ENCODE data around the gene TEX36.
"Not testable (repeated sequence)": the region's sequence is repeated elsewhere in the genome, so short reads cannot be mapped to it uniquely, and the experiment has no call there.

The TEX36 gene

GRCh38 chr10:125633517-125633999, 49.4 kb downstream of the TEX36 start:
- DNase-seq (ENCODE audit: low read depth in 2 of 2), result no peak

- DNase-seq (ENCODE audit: low read depth in 2 of 2), result no peak
Observed at GRCh38 chr10:125631806-125632205, 51.2 kb downstream of the TEX36 start.

GRCh38 chr10:125629758-125630376, 53.1 kb downstream of the TEX36 start:
- DNase-seq (ENCODE audit: low read depth in 2 of 2), result no peak

GRCh38 chr10:125628104-125629049, 54.6 kb downstream of the TEX36 start:
- no peak for DNase-seq (ENCODE audit: low read depth in 2 of 2)

GRCh38 chr10:125627646-125628045, 55.3 kb downstream of the TEX36 start:
- no peak for DNase-seq (ENCODE audit: low read depth in 2 of 2)

DNA sequence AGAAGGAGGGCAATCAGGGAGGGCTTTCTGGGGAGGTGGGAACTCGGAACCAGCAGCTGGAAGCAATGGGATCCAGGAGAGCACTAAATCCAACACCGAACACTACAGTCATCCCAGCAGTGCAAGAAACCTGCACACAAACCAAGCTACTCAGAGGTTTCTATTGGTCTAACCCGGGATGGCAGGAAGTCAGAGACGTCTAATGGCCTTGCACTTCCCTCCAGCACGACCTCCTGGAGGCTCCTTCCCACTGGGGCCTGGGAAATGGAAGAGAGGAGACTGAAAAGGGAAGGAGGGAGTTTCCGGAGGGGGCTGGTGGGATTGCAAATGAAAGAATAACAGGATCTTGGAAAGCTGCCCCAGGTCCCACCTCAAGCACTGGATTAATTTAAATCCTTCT, 56.3 kb downstream of the TEX36 start:
- no peak for DNase-seq (ENCODE audit: low read depth in 2 of 2)

DNA sequence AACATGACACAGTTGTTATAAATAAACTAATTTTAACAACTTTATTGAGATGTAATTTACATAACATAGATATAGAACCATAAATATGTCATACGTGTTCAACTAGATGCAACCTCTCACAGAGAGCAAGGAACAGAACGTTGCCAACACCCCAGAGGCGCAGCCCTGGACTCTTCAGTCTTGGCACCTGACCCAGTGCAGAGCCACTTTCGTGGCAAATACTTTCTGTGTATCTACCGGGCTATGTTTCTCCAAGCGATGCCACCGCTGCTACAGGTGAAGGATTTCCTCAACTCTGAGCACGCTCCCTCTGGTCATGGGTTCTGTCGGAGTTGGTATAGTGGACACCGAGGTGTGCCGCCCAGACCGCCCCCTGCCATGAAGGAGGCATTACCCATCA, 57.4 kb downstream of the TEX36 start:
- DNase-seq (ENCODE audit: low read depth in 2 of 2), result no peak

DNA sequence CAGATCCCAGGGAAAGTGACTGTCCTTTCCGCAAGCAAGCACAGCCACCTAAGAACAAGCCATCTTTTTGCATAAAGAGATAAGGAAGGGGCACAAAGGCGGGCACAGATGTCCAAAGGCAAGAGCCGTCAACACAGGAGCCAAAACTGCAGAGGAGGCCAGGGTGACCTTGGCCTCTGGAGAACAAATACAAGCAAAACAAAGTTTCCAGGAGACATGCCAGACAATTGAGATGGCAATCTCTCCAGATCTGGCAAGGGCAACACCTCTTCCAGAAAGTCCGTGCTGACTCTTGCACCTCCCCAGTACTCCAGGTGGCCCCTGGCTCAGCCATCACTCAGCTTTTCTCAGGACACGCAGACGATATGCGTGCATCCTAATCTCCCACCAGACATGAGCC, 58.2 kb downstream of the TEX36 start:
- no peak for DNase-seq (ENCODE audit: low read depth in 2 of 2)

DNA sequence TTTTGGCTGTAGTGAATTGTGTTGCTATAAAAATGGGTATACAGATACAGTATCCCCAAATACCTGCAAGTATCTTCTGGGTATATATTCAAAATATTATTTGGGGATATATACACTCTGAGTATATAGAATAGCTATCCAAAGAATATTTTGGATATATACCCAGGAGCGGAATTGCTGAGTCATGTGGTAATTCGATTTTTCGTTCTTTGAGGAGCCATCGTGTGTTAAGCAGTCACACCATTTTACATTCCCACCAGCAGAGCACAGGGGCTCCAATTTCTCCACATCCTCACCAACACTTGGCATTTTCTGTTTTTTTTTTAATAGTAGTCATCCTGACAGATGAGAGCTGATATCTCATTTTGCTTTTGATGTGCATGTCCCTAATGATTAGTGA, 61.9 kb downstream of the TEX36 start:
- DNase-seq (ENCODE audit: low read depth in 2 of 2), result no peak

GRCh38 chr10:125620401-125620800, 62.6 kb downstream of the TEX36 start:
- DNase-seq (ENCODE audit: low read depth in 2 of 2), result no peak

GRCh38 chr10:125613062-125613461, 69.9 kb downstream of the TEX36 start:
- not testable (repeated sequence) for DNase-seq (ENCODE audit: low read depth in 2 of 2)

GRCh38 chr10:125611756-125612155, 71.2 kb downstream of the TEX36 start:
- DNase-seq (ENCODE audit: low read depth in 2 of 2), result no peak

DNA sequence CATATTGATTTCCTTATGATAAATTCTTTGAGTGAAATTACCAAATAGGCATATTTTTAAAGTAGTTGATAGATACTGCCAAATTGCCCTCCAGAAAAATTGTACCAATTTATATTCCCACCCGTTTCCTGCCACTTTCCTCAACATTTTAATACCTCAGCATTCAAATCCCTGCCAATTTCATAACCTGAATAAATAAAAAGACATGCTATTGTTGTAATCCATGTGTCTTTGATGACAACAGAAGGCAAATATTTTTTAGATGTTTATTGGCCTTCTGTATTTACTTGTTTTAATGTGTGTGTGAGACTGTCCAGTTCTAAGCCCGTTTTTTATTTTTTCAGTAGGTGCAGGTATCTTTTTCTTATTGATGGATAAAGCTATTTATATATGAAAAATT, 71.7 kb downstream of the TEX36 start:
- no peak for DNase-seq (ENCODE audit: low read depth in 2 of 2)

- no peak for DNase-seq (ENCODE audit: low read depth in 2 of 2)
Observed at GRCh38 chr10:125609859-125610258, 73.1 kb downstream of the TEX36 start.

GRCh38 chr10:125608474-125608873, 74.5 kb downstream of the TEX36 start:
- no peak for DNase-seq (ENCODE audit: low read depth in 2 of 2)

- DNase-seq (ENCODE audit: low read depth in 2 of 2), result no peak
Observed at GRCh38 chr10:125607689-125608290, 75.2 kb downstream of the TEX36 start.

DNA sequence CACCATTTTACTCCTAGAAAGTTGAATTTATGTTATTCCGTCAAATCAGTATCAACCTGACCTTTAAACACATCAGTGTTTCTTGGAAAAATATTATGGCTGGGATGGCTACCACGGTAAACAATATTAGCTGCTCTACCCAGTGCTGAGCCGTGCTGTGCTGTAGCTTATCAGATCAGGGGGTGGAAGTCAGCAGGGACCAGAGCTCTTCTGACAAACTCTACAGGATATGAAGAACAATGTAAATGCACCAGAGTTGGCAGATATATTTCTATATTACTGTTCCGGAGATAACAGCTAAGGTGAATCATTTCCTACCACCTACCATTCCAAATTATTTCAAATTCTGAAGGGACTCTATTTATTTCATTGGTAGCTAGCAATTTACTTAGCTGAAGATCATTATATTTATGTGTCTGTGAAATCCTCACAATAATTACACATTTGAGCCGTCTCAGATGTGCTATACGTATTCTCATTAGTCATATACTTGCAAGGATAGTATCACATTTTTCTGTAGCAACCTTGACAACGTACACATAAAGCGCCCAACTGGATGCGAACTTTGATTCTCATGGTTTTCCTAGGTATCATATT, 76.5 kb downstream of the TEX36 start:
- DNase-seq (ENCODE audit: low read depth in 2 of 2), result no peak
